ENCODE measurements around the gene SPSB1.

- TF ChIP-seq CTCF (IDR thresholded peaks at IDR 0.05) (no peak), POLR2A (IDR thresholded peaks at IDR 0.05) (no peak)
These were observed 102.3 kb downstream of the SPSB1 start for GRCh38 chr1:9395018-9395417.

Data from Peyer's patch (tissue), 4 donors.